ENCODE results near the gene APH1A. TPM values are rescaled to one million over a fixed set of nuclear protein-coding genes. Genes with fewer than 3 reads are reported as not detected.

Gene APH1A
- total RNA-seq, 1 experiment from 2014 or later: 115 TPM

DNA sequence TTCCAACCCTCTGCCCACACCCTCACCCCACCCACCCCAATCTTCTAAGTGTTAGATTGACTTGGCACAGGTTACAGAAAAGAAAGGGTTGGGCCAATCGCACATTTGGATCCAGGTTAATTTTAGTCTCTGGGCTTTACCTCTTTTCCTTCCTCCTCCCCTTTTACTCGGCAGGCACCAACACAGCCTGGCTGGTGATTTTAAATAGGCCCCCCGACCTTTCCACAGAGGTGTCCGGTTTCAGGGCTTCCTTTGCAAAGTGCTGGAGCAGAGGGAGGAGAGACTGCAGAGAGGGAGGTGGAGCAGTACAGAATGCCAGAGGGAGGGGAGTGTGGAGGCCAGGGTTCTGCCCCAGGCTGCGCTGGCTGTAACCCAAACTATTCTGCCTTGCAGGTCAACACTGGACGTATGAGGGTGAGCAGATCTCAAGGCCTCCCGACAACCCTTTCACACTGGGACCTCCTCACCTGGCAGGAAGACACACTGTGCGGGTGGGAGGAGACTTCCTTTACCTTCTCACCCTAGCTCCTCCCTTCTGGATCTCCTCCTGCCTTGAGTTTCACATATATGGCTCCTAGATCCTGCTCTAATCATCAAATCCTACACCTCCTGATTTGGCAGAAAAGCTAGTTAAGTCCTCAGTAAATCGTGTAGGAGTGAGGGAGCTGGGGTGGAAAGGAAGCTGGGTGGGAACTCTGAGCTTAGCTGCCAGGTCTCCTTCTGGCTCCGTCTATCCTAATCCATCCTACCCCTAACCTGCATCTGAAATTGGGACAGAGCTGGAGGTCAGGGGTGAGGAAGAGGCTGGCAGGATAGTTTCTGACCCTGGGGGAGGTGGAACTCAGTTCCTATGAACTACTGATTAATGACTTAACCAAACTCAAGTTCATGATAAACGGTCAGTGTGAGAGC lies 8.8 kb downstream of the APH1A start:
- TF ChIP-seq, protein P1, sequence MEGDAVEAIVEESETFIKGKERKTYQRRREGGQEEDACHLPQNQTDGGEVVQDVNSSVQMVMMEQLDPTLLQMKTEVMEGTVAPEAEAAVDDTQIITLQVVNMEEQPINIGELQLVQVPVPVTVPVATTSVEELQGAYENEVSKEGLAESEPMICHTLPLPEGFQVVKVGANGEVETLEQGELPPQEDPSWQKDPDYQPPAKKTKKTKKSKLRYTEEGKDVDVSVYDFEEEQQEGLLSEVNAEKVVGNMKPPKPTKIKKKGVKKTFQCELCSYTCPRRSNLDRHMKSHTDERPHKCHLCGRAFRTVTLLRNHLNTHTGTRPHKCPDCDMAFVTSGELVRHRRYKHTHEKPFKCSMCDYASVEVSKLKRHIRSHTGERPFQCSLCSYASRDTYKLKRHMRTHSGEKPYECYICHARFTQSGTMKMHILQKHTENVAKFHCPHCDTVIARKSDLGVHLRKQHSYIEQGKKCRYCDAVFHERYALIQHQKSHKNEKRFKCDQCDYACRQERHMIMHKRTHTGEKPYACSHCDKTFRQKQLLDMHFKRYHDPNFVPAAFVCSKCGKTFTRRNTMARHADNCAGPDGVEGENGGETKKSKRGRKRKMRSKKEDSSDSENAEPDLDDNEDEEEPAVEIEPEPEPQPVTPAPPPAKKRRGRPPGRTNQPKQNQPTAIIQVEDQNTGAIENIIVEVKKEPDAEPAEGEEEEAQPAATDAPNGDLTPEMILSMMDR (conservative IDR thresholded peaks at IDR 0.05): no peak
- H4K5ac ChIP-seq (ENCODE audit: insufficient read length, low read depth, low read length): no peak overlapping the region
- H3T11ph ChIP-seq (ENCODE audit: low read length): no peak overlapping the region
- no peak overlapping the region for H2BK15ac ChIP-seq (ENCODE audit: low read depth, low read length)
- no peak overlapping the region for H4K91ac ChIP-seq (ENCODE audit: insufficient read length, low read depth, low read length)
- H2BK12ac ChIP-seq (ENCODE audit: insufficient read length, low read depth, low read length): no peak overlapping the region
- no peak overlapping the region for H2BK5ac ChIP-seq (ENCODE audit: insufficient read length, low read length)
- H3K18ac ChIP-seq (ENCODE audit: insufficient read length, low read depth, low read length): no peak overlapping the region
- no peak overlapping the region for H3K4ac ChIP-seq (ENCODE audit: low read depth, low read length)
- no peaks in the 10 kb centered on the region for H4K20me1 ChIP-seq (ENCODE audit: control insufficient read depth, insufficient read depth, insufficient read length)
- H3K27ac Mint-ChIP-seq: peak overlapping the region; percentile 99 to 100 (median 99)
- H3K27me3 Mint-ChIP-seq (ENCODE audit: low read depth): no peaks in the 10 kb centered on the region
- no peak overlapping the region for H3K14ac ChIP-seq (ENCODE audit: insufficient read depth, low read length)
- H3K4me2 ChIP-seq (ENCODE audit: insufficient read depth, insufficient read length, low read length): peak overlapping the region; percentile 79
- no peak overlapping the region for H2AK5ac ChIP-seq (ENCODE audit: insufficient read length, low read length)
- peaks cover 18 to 43% (median 38%) of the 10 kb centered on the region in 3 experiments for H3K36me3 Mint-ChIP-seq (ENCODE audit: insufficient read depth in 1 of 3, low read depth in 3 of 3)
- no peak overlapping the region for H3K56ac ChIP-seq (ENCODE audit: insufficient read length, low read depth, low read length)
- peak overlapping the region; percentile 31 for H3K27ac ChIP-seq (ENCODE audit: insufficient read length, low read depth, low read length)
- H3K79me2 ChIP-seq (ENCODE audit: insufficient read depth, low read length): no peaks in the 10 kb centered on the region; the same call in 1 of the 2 replicates
- peak; percentile 91 for DNase-seq
- H3K79me1 ChIP-seq (ENCODE audit: insufficient read depth, low read depth, low read length, poor library complexity, severe bottlenecking): no peaks in the 10 kb centered on the region
- H2BK120ac ChIP-seq (ENCODE audit: low read depth, low read length, poor library complexity, severe bottlenecking): no peak overlapping the region
- peaks cover 48 to 55% of the 10 kb centered on the region in 2 experiments for H3K4me1 Mint-ChIP-seq
- peaks cover 41% of the 10 kb centered on the region for H3K23me2 ChIP-seq (ENCODE audit: insufficient read length, low read depth, low read length, poor library complexity, severe bottlenecking)
- H4K8ac ChIP-seq (replicated peaks; ENCODE audit: insufficient read length, low read depth, low read length): no peak overlapping the region
- no peaks in the 10 kb centered on the region; a peak in 1 of 5 replicates for H3K9me3 Mint-ChIP-seq
- WGBS (ENCODE audit: extremely low coverage, insufficient read length, low lambda C conversion rate): no CpG with 5 or more reads among the region's 11 CpGs
- peak overlapping the region; percentile 80 to 93 for H3K4me3 Mint-ChIP-seq
- H2BK20ac ChIP-seq (ENCODE audit: low read depth, low read length, poor library complexity, severe bottlenecking): no peak overlapping the region
- H3K23ac ChIP-seq (ENCODE audit: insufficient read length, low read depth, low read length): no peak overlapping the region
- peaks cover 8% of the 10 kb centered on the region; the same call in 1 of the 2 replicates for H3K4me1 ChIP-seq (ENCODE audit: insufficient read depth, low read length)
- no peaks in the 10 kb centered on the region for H3K9me3 ChIP-seq (ENCODE audit: control insufficient read depth, low read depth, low read length)
- no peaks in the 10 kb centered on the region for H3K27me3 ChIP-seq (ENCODE audit: insufficient read depth, low read length)
- H3K9ac ChIP-seq (ENCODE audit: extremely low read depth, insufficient read length, low read length): peak overlapping the region; percentile 44
- H2AFZ ChIP-seq (ENCODE audit: low read length): no peak overlapping the region

Data from H9 (cell line).